ENCODE results near the gene MARCHF5.
"Not testable (repeated sequence)": the region's sequence is repeated elsewhere in the genome, so short reads cannot be mapped to it uniquely, and the experiment has no call there.

Gene MARCHF5

DNA sequence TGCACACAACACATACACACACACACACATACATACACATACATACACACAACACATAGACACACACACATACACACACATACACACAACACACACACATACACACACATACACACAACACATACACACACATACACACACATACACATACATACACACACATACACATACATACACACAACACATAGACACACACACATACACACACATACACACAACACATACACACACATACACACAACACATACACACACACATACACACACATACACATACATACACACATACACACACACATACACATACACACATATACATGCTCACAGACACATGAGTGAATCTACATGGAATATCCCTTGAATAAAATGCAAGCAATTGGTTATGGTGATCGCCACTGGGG lies 102.2 kb downstream of the MARCHF5 start:
- DNase-seq = not testable (repeated sequence)

- DNase-seq = no peak
Measured at GRCh38 chr10:92395271-92395670, 104.3 kb downstream of the MARCHF5 start.

GRCh38 chr10:92402234-92402633 lies 111.3 kb downstream of the MARCHF5 start:
- not testable (repeated sequence) for DNase-seq
